ENCODE measurements around the gene SART1.

DNA sequence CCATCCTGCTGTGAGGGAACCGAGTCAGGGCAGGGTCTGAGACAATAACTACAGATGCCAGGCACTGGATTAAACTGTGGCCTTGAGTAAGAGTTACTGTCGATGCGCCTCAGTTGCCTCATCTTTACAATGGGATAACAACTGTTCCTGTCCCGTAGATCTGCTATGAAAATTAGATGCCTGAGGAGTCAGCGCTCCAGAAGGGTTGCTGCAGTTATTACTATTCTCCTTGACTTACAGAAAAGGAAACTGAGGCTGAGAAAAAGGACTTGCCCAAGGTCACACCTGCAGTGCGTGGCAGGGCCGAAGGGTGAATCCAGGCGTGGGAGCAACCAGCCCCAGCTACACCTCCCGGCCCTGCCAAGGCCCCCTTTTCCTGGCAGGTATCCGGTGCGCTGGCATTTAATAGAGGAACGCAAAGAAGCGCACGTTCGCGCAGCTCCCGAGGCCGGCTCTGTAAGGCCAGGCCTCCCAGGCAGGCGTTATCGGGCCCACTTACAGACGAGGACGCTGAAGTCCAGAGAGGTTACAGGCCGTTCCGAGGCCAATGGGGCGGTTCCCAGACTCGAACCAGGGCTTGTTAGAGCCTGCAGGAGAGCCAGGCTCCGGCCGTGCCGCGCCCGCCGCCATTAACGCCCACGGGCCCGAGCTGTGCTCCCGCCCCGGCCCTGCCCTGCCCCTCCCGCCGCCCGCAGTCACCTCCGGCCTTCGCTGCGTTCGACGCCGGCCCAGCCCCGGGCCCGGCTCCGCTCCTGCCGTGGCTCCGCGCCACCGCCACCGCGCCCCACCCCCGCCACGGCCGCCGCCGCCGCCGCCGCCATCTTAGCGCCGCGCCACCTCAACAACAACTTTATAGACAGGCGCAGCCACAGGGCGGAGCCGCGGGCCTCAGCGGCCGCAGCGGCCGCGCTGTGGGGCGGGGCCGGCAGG lies 43.1 kb upstream of the SART1 start, which contains the start of gene C11orf68:
- TF ChIP-seq, protein P1, sequence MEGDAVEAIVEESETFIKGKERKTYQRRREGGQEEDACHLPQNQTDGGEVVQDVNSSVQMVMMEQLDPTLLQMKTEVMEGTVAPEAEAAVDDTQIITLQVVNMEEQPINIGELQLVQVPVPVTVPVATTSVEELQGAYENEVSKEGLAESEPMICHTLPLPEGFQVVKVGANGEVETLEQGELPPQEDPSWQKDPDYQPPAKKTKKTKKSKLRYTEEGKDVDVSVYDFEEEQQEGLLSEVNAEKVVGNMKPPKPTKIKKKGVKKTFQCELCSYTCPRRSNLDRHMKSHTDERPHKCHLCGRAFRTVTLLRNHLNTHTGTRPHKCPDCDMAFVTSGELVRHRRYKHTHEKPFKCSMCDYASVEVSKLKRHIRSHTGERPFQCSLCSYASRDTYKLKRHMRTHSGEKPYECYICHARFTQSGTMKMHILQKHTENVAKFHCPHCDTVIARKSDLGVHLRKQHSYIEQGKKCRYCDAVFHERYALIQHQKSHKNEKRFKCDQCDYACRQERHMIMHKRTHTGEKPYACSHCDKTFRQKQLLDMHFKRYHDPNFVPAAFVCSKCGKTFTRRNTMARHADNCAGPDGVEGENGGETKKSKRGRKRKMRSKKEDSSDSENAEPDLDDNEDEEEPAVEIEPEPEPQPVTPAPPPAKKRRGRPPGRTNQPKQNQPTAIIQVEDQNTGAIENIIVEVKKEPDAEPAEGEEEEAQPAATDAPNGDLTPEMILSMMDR (conservative IDR thresholded peaks at IDR 0.05; ENCODE audit: low read depth, low read length), result no peak
- no peak for TF ChIP-seq EZH2 (IDR thresholded peaks at IDR 0.05; ENCODE audit: low read length, unreplicated experiment)
